ENCODE results near the gene C18orf63.

DNA sequence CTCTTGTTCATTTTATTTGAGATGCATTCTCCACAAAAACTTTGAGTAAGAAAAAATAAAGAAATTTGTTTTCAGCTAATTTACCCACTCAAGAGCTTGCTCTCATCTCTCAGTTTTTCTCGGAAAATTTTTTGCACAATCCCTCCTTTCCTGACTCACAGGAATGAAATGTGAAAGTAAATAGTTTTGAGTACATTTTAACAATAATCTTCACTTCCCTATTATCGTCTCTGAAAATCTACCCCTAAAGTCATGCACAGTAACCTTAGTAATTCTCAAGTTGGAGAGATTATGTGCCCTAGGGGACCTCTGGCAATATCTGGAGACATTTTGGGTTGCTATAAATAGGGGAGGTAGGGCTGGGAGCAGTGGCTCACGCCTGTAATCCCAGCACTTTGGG is 26.5 kb upstream of the C18orf63 start:
- TF ChIP-seq CTCF (conservative IDR thresholded peaks at IDR 0.05; ENCODE audit: low read length) (no peak), EZH2phosphoT487 (IDR thresholded peaks at IDR 0.05; ENCODE audit: borderline replicate concordance, low read depth, low read length) (no peak)

Data from OCI-LY7 (cell line).